Neural cell (in vitro differentiated cells): ENCODE results near the gene CAPN14. TPM values are rescaled to one million over a fixed set of nuclear protein-coding genes. Genes with fewer than 3 reads are reported as not detected.

Source experiments
- H2AFZ ChIP-seq: fragments of 200-600, 300-800 bp; sonication (generic), shearing (Covaris generic); 2 replicates; pipeline ENCODE4 v1.6.0; 2014; ENCODE audit warnings: low read depth, mild to moderate bottlenecking, antibody characterized with exemption, low read length, moderate library complexity
- H3F3A ChIP-seq: fragments of 200-600 bp; shearing (Covaris generic); 2 replicates; pipeline ENCODE4 v1.6.1; 2016; ENCODE audit warnings: mild to moderate bottlenecking, moderate library complexity, mixed read lengths, antibody characterized with exemption, low read length; ENCODE audit not compliant: insufficient read depth, poor library complexity, severe bottlenecking
- H3K27ac ChIP-seq: fragments of 200-600, 300-800 bp; sonication (generic), shearing (Covaris generic); 2 replicates; pipeline ENCODE4 v1.5.1; 2014; ENCODE audit warnings: mild to moderate bottlenecking, low read length, moderate library complexity
- H3K27me3 ChIP-seq: fragments of 300-800, 200-600 bp; sonication (generic), shearing (Covaris generic); 2 replicates; pipeline ENCODE4 v1.6.0; 2014; ENCODE audit warnings: mild to moderate bottlenecking, low read depth, low read length, moderate library complexity; ENCODE audit not compliant: insufficient read depth
- H3K36me3 ChIP-seq: fragments of 300-800, 200-600 bp; sonication (generic), shearing (Covaris generic); 2 replicates; pipeline ENCODE4 v1.5.1; 2014; ENCODE audit warnings: mild to moderate bottlenecking, antibody characterized with exemption, low read length, moderate library complexity; ENCODE audit not compliant: insufficient read depth
- H3K4me2 ChIP-seq: fragments of 300-800, 200-600 bp; sonication (generic), shearing (Covaris generic); 2 replicates; pipeline ENCODE4 v1.6.0; 2014; ENCODE audit warnings: mild to moderate bottlenecking, low read length
- H3K4me3 ChIP-seq: fragments of 300-800, 200-600 bp; sonication (generic), shearing (Covaris generic); 2 replicates; pipeline ENCODE4 v1.5.1; 2014; ENCODE audit warnings: mild to moderate bottlenecking, low read length, moderate library complexity
- H3K79me2 ChIP-seq: fragments of 200-600 bp; shearing (Covaris generic); replicated peaks from 2 replicates; pipeline ENCODE4 v1.6.0; 2014; ENCODE audit warnings: mild to moderate bottlenecking, low read length, moderate library complexity; ENCODE audit not compliant: insufficient read depth
- H3K9ac ChIP-seq: fragments of 300-800, 200-600 bp; sonication (generic), shearing (Covaris generic); 2 replicates; pipeline ENCODE4 v1.6.1; 2016; ENCODE audit warnings: mild to moderate bottlenecking, low read length, mixed read lengths
- H3K9me2 ChIP-seq: fragments of 200-600 bp; shearing (Covaris generic); 2 replicates; pipeline ENCODE4 v1.6.1; 2016; ENCODE audit warnings: mild to moderate bottlenecking, low read length, mixed read lengths; ENCODE audit not compliant: insufficient read depth
- H3K9me3 ChIP-seq: fragments of 200-600, 300-800 bp; sonication (generic), shearing (Covaris generic); 2 replicates; pipeline ENCODE4 v1.6.1; 2016; ENCODE audit warnings: mild to moderate bottlenecking, mixed run types, low read length, moderate library complexity, mixed read lengths
- H4K20me1 ChIP-seq: fragments of 200-600 bp; shearing (Covaris generic); 2 replicates; pipeline ENCODE4 v1.6.1; 2016; ENCODE audit warnings: mild to moderate bottlenecking, mixed run types; ENCODE audit not compliant: insufficient read depth
- EP300 ChIP-seq: fragments of 450-650 bp; conservative IDR thresholded peaks from 2 replicates; pipeline ENCODE4 v1.6.1; 2014; ENCODE audit warnings: antibody characterized with exemption, mild to moderate bottlenecking, moderate library complexity; ENCODE audit not compliant: poor library complexity, severe bottlenecking
- EZH2 ChIP-seq: fragments of 200-600, 300-800 bp; shearing (Covaris generic), sonication (generic); IDR thresholded peaks from 2 replicates; pipeline ENCODE4 v1.6.1; 2014; ENCODE audit warnings: antibody characterized with exemption, low read length, borderline replicate concordance, mild to moderate bottlenecking; ENCODE audit not compliant: insufficient read depth, poor library complexity, severe bottlenecking
- MXI1 ChIP-seq: fragments of 450-650 bp; conservative IDR thresholded peaks from 2 replicates; pipeline ENCODE4 v1.6.1; 2014; ENCODE audit warnings: antibody characterized with exemption, mild to moderate bottlenecking; ENCODE audit not compliant: poor library complexity, severe bottlenecking
- POLR2AphosphoS5 ChIP-seq: IDR thresholded peaks from 2 replicates; pipeline ENCODE4 v1.6.1; 2012
- RAD21 ChIP-seq: fragments of 450-650 bp; conservative IDR thresholded peaks from 2 replicates; pipeline ENCODE4 v1.6.1; 2014; ENCODE audit warnings: antibody characterized with exemption, mild to moderate bottlenecking, moderate library complexity
- SMC3 ChIP-seq: fragments of 450-650 bp; conservative IDR thresholded peaks from 2 replicates; pipeline ENCODE4 v1.6.1; 2014; ENCODE audit warnings: antibody characterized with exemption, mild to moderate bottlenecking, moderate library complexity; ENCODE audit not compliant: poor library complexity
- TAF1 ChIP-seq: IDR thresholded peaks from 2 replicates; pipeline ENCODE4 v1.6.1; 2012; ENCODE audit warnings: low read depth
- polyA plus RNA-seq: library from polyadenylated mRNA; depleted of rRNA; stranded (reverse); fragments of >200 nt; gene quantifications from 2 replicates; pipeline ENCODE4 v1.2.3, GENCODE V29; 2014
- TF ChIP-seq, protein P1 (sequence below): IDR thresholded peaks from 2 replicates; pipeline ENCODE4 v1.6.1; 2012; ENCODE audit warnings: borderline replicate concordance
- TF ChIP-seq, protein P2 (sequence below): fragments of 450-650 bp; IDR thresholded peaks from 2 replicates; pipeline ENCODE4 v1.5.1; 2014; ENCODE audit warnings: antibody characterized with exemption, mild to moderate bottlenecking, moderate library complexity; ENCODE audit not compliant: poor library complexity, severe bottlenecking

Gene CAPN14
- polyA plus RNA-seq, 1 donor from 2014 or later: 2.1 TPM

DNA sequence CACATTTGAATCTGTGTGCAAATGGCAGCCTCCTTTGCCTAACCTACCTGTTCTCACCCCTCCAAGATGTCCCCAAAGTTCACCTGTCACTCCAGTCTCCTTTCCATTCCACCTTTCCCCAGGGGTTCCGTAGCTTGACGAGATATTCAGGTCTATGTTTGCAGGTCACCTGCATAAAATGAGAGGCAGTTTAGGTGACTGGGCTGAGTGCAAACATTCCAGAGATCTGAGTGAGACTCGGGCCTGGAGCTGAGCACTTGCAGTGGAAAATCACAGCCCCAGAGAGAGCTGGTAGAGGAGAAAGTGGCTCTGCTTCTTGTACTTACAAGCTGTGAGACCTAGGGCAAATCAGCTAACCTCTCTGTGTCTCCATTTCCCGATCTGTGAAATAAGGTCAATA, 20.1 kb downstream of the CAPN14 start:
- Histone ChIP-seq H3K4me2 (no peak overlapping the region), H3K4me3 (no peak overlapping the region), H3K79me2 (no peaks in the 10 kb centered on the region), H3K27me3 (no peaks in the 10 kb centered on the region), H3K9ac (no peak overlapping the region), H3K9me2 (no peaks in the 10 kb centered on the region), H3K27ac (no peak overlapping the region), H4K20me1 (no peaks in the 10 kb centered on the region), H3F3A (no peaks in the 10 kb centered on the region), H2AFZ (no peak overlapping the region), H3K36me3 (no peaks in the 10 kb centered on the region), H3K9me3 (no peaks in the 10 kb centered on the region)
- no peak for TF ChIP-seq MXI1
- TF ChIP-seq, protein P1, sequence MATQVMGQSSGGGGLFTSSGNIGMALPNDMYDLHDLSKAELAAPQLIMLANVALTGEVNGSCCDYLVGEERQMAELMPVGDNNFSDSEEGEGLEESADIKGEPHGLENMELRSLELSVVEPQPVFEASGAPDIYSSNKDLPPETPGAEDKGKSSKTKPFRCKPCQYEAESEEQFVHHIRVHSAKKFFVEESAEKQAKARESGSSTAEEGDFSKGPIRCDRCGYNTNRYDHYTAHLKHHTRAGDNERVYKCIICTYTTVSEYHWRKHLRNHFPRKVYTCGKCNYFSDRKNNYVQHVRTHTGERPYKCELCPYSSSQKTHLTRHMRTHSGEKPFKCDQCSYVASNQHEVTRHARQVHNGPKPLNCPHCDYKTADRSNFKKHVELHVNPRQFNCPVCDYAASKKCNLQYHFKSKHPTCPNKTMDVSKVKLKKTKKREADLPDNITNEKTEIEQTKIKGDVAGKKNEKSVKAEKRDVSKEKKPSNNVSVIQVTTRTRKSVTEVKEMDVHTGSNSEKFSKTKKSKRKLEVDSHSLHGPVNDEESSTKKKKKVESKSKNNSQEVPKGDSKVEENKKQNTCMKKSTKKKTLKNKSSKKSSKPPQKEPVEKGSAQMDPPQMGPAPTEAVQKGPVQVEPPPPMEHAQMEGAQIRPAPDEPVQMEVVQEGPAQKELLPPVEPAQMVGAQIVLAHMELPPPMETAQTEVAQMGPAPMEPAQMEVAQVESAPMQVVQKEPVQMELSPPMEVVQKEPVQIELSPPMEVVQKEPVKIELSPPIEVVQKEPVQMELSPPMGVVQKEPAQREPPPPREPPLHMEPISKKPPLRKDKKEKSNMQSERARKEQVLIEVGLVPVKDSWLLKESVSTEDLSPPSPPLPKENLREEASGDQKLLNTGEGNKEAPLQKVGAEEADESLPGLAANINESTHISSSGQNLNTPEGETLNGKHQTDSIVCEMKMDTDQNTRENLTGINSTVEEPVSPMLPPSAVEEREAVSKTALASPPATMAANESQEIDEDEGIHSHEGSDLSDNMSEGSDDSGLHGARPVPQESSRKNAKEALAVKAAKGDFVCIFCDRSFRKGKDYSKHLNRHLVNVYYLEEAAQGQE: no peak

DNA sequence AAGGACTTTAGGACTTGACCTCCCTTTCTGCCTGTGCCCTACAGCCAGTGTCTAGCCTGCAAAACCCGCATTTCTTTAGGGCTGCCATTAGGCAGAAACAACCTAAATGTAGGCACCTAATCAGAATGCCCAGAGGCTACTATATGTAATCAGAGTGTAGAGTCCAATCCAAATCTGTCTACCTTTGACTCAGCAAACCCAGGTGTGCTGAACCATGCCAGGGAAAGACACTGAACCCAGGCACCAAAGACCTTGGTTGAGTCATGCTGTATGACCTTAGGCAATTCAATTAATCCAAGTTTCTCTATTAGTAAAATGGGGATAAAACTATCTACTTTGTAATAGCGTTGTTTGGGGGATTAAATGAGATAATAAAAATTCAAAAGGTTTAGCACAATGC, 20.7 kb downstream of the CAPN14 start:
- H3K9me2 ChIP-seq: no peaks in the 10 kb centered on the region
- no peak overlapping the region for H3K27ac ChIP-seq
- TF ChIP-seq, protein P1: no peak
- TF ChIP-seq MXI1 (no peak), SMC3 (no peak), EP300 (no peak), RAD21 (no peak), EZH2 (no peak), TAF1 (no peak), POLR2AphosphoS5 (no peak)
- TF ChIP-seq, protein P2, sequence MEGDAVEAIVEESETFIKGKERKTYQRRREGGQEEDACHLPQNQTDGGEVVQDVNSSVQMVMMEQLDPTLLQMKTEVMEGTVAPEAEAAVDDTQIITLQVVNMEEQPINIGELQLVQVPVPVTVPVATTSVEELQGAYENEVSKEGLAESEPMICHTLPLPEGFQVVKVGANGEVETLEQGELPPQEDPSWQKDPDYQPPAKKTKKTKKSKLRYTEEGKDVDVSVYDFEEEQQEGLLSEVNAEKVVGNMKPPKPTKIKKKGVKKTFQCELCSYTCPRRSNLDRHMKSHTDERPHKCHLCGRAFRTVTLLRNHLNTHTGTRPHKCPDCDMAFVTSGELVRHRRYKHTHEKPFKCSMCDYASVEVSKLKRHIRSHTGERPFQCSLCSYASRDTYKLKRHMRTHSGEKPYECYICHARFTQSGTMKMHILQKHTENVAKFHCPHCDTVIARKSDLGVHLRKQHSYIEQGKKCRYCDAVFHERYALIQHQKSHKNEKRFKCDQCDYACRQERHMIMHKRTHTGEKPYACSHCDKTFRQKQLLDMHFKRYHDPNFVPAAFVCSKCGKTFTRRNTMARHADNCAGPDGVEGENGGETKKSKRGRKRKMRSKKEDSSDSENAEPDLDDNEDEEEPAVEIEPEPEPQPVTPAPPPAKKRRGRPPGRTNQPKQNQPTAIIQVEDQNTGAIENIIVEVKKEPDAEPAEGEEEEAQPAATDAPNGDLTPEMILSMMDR: no peak
- H3K36me3 ChIP-seq: no peaks in the 10 kb centered on the region
- no peaks in the 10 kb centered on the region for H3K27me3 ChIP-seq
- no peak overlapping the region for H3K4me3 ChIP-seq
- H3K79me2 ChIP-seq: no peaks in the 10 kb centered on the region
- no peak overlapping the region for H3K9ac ChIP-seq
- no peaks in the 10 kb centered on the region for H3F3A ChIP-seq
- no peak overlapping the region for H3K4me2 ChIP-seq
- H4K20me1 ChIP-seq: no peaks in the 10 kb centered on the region
- H2AFZ ChIP-seq: no peak overlapping the region
- no peaks in the 10 kb centered on the region for H3K9me3 ChIP-seq
